GM10266 (cell line): Measurements from ENCODE around the gene ETNK2.
"Not testable (repeated sequence)": the region's sequence is repeated elsewhere in the genome, so short reads cannot be mapped to it uniquely, and the experiment has no call there.

Experiments used
- DNase-seq: peaks from one replicate; pipeline ENCODE4 v3.0.0; 2012; ENCODE audit errors: extremely low spot score
- TF ChIP-seq, protein P1 (sequence below): IDR thresholded peaks from 2 replicates; pipeline ENCODE4 v1.5.1; 2012; ENCODE audit warnings: mild to moderate bottlenecking, low read depth; ENCODE audit not compliant: control insufficient read depth, insufficient read depth; ENCODE audit errors: missing control alignments

Gene ETNK2

DNA sequence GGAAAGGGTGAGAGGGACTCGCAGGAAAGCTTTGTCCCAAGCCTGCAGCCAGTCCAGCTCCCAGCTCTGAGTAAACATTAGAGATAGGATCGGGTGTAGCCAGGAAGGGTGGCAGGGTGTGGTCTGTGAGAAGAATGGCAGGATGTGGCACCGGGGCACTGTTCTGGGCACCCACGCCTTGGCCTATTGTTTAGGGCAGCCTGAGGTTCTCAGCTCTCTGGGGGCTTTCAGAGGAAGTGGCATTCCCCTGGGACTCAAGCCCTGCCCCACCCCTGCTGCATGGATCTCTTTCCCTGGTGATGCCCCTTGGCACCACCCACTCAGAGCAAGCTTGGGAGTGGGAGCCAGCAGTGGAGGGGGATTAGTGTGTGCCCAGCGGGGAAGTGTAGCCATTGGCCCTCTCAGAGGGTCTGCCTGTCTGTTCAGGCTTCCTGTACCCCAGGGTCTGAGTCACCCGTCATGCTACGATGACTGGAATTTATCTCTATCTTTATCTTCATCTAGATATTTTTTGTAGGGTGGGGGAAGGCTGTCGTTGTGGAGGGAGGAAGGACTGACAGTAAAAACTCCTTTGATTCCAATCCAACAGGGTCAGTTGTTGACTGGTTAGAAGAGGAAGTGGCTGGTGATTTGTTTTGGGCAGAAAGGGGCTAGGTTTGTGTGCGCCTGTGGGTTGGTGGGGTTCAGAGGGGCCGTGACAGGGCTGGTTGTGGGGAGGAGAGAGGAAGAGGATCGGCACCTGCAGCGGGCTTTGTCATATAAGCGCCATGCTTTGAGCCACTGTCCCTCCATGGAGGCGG, 47.3 kb downstream of the ETNK2 start:
- TF ChIP-seq, protein P1, sequence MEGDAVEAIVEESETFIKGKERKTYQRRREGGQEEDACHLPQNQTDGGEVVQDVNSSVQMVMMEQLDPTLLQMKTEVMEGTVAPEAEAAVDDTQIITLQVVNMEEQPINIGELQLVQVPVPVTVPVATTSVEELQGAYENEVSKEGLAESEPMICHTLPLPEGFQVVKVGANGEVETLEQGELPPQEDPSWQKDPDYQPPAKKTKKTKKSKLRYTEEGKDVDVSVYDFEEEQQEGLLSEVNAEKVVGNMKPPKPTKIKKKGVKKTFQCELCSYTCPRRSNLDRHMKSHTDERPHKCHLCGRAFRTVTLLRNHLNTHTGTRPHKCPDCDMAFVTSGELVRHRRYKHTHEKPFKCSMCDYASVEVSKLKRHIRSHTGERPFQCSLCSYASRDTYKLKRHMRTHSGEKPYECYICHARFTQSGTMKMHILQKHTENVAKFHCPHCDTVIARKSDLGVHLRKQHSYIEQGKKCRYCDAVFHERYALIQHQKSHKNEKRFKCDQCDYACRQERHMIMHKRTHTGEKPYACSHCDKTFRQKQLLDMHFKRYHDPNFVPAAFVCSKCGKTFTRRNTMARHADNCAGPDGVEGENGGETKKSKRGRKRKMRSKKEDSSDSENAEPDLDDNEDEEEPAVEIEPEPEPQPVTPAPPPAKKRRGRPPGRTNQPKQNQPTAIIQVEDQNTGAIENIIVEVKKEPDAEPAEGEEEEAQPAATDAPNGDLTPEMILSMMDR, result no peak
- no peak for DNase-seq

- DNase-seq, result no peak
- TF ChIP-seq, protein P1, result no peak
Measured at GRCh38 chr1:204103431-204103741, 48.5 kb downstream of the ETNK2 start.

- TF ChIP-seq, protein P1, result no peak
- no peak for DNase-seq
Measured at GRCh38 chr1:204102739-204103430, 49.0 kb downstream of the ETNK2 start.

GRCh38 chr1:204102029-204102611, 49.7 kb downstream of the ETNK2 start:
- TF ChIP-seq, protein P1, result no peak
- no peak for DNase-seq

DNA sequence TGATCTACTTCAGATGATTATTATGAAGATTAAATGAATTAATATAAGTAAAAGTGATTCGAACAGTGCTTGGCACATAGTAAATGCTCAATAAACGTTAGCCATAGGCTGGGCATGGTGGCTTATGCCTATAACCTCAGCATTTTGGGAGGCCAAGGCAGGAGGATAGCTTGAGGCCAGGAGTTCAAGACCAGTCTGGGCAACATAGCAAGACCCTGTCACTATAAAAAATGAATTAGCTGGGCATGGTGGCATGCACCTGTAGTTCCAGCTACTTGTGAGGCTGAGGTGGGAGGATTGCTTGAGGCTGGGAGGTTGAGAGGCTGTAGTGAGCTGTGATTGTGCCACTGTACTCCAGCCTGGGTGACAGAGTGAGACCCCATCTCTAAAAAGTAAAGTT, 52.1 kb downstream of the ETNK2 start:
- not testable (repeated sequence) for DNase-seq

DNA sequence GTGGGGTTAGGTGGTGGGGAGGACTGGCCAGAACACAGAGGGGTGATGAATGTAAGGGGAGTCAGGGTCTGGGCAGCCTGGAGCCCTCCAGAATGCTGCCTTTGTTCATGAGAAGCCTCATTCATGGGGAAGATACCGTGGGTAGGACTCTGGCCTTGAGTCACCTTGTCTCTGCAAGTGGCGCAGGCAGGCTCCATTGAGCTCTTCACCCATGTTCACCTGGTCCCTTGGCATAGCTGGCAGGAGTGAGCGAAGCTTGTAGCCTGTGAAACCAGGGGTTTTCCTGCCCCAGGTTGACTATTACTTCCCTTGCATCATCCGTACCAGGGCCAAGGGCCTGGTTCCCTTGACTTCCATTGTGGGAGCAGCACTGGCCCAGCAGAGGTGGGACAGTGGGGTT, 53.2 kb downstream of the ETNK2 start:
- no peak for DNase-seq
- TF ChIP-seq, protein P1, result no peak

DNA sequence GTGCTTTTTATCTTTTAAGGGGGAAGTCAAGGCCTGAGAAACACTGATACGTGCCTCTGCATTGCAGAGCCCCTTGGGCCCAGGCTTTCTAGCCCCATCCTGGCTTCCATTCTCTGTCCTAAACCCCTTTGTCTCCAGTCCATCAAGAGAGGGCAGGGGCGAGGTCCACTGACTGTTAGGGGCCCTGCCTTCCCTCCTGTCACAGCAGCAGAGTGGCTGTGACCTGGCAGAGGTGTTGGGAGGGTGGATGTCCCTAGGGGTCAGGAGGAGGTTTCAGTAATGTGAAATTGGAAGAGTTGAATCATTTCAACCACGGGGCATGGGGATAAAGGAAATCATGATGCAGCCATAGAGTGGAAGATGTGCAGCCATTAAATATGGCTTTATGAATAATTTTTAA, 54.9 kb downstream of the ETNK2 start:
- TF ChIP-seq, protein P1, result no peak
- no peak for DNase-seq
